Measurements from ENCODE around the gene SLC29A4.
"Not testable (repeated sequence)": the region's sequence is repeated elsewhere in the genome, so short reads cannot be mapped to it uniquely, and the experiment has no call there.

Gene SLC29A4

DNA sequence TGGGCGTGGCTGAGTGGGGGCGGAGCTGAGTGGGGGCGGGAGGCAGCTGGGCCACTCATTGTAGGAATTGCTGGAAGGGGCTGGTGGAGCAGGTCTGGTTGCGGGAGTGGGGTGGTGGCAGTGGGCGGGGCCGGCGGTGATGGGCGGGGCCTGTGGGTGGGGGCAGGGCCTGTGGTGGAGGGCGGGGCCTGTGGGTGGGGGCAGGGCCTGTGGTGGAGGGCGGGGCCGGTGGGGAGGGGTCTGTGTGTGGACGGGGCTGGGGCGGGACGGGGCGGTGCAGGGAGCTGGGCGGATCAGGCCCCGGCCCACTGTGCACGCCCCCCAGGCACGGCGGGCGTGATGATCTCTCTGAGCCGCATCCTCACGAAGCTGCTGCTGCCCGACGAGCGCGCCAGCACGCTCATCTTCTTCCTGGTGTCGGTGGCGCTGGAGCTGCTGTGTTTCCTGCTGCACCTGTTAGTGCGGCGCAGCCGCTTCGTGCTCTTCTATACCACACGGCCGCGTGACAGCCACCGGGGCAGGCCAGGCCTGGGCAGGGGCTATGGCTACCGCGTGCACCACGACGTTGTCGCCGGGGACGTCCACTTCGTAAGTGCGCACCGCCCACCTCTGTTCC, 14.0 kb downstream of the SLC29A4 start:
- peak; percentile 73 for DNase-seq
- Mint-ChIP-seq H3K4me1 (ENCODE audit: low read depth) (peaks cover 13% of the 10 kb centered on the region), H3K9me3 (peaks cover 4% of the 10 kb centered on the region), H3K27me3 (peaks cover 23% of the 10 kb centered on the region), H3K4me3 (peak overlapping the region; percentile 70), H3K27ac (no peak overlapping the region), H3K36me3 (ENCODE audit: low read depth) (no peaks in the 10 kb centered on the region)

DNA sequence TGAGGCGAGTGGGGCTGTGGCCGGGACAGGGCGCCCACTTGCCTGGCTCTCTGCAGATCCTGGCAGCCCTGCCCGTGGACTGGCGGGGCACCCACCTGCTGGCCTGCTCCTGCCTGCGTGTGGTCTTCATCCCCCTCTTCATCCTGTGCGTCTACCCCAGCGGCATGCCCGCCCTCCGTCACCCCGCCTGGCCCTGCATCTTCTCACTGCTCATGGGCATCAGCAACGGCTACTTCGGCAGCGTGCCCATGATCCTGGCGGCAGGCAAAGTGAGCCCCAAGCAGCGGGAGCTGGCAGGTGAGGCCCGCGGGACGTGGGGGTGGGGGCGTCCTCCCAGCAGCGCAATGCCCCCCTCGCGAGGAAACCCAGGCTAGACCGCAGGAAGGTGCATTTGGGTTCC, 17.6 kb downstream of the SLC29A4 start:
- Mint-ChIP-seq H3K36me3 (ENCODE audit: low read depth) (no peaks in the 10 kb centered on the region), H3K9me3 (no peaks in the 10 kb centered on the region), H3K4me1 (ENCODE audit: low read depth) (peaks cover 13% of the 10 kb centered on the region), H3K27me3 (peaks cover 18% of the 10 kb centered on the region), H3K4me3 (no peak overlapping the region), H3K27ac (no peak overlapping the region)
- DNase-seq, result no peak

DNA sequence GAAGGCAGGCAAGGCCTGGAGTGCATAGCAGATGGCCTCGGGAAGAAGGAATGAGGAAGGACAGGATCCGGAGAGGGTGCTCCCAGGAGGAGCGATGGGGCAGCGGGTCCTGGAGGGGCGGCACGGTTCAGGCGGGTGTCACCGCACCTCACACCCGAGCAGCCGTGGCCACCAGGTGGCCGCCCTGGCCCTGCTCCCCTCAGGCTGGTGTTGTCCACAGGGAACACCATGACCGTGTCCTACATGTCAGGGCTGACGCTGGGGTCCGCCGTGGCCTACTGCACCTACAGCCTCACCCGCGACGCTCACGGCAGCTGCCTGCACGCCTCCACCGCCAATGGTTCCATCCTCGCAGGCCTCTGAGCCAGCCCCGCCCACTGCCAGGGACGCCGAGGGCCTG, 19.8 kb downstream of the SLC29A4 start:
- H3K4me3 Mint-ChIP-seq, result no peak overlapping the region
- peaks cover 3% of the 10 kb centered on the region for H3K4me1 Mint-ChIP-seq (ENCODE audit: low read depth)
- no peaks in the 10 kb centered on the region for H3K9me3 Mint-ChIP-seq
- no peak overlapping the region for H3K27ac Mint-ChIP-seq
- H3K36me3 Mint-ChIP-seq (ENCODE audit: low read depth), result peaks cover 7% of the 10 kb centered on the region
- DNase-seq, result no peak
- H3K27me3 Mint-ChIP-seq, result peaks cover 7% of the 10 kb centered on the region

DNA sequence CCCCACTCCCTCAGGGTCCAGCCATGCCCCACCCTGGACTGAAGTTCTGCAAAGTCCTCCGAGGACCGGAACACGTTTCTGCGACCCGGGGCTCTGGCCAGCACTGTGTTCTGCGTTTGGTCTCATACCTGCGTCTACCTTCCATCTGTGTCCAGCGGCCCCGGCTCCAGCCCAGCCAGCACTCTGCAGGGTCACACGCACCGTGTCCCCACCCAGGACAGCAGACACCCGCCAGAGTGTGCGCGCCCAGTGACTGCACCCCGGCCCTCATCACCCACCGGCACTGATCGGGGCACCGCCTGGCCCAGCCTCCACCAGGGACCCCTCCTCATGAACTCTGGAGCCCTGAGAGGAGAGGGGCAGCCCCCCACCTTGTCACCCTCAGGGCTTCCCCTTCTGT, 20.3 kb downstream of the SLC29A4 start:
- Mint-ChIP-seq H3K4me1 (ENCODE audit: low read depth) (peaks cover 1% of the 10 kb centered on the region), H3K9me3 (no peaks in the 10 kb centered on the region), H3K27ac (no peak overlapping the region), H3K27me3 (peaks cover 5% of the 10 kb centered on the region), H3K4me3 (no peak overlapping the region), H3K36me3 (ENCODE audit: low read depth) (peaks cover 11% of the 10 kb centered on the region)
- no peak for DNase-seq

DNA sequence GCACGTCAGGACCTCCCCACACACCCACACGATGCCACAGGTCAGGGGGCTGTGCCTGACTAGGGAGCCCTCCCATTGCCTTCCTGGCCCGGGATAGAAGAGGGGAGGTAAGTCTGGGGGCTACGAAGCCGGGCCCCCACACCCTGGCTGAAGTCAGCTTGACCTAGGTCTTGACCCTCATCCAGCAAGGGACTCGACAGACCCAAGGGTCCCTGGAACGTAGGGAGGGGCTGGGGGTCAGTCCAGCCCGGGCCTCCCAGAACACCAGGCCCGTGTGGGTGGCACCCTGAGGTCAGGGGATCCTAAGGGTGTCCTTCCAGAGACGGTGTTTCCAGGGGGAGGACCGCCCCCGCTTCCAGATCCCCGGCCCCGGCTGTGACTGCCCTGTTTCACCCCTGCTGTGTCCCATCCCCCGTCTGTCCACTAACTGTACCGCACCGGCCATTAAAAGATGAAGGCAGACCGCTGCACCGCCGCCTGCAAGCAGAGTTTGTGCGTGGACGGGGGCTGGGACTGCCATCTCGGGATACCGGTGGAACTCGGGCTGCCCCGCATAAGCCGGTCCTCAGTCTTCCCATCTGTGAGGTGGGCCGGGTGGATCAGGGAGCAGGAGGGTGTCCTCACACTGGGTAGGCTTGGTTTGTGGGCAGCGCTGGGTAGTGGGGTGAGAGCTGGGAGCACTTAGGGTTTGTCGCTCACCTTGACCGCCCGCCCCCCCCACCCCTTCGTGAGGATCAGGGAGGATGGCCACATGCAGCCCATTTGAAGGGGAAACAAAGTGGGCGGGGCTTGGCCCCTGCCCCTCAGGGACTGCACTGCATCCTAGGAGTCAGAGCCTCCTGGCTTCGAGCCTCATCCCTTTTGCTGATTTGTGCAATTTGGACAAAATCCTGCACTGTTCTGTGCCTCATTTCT, 21.1 kb downstream of the SLC29A4 start:
- no peak overlapping the region for H3K4me3 Mint-ChIP-seq
- H3K9me3 Mint-ChIP-seq, result no peaks in the 10 kb centered on the region
- DNase-seq, result no peak
- peaks cover 16% of the 10 kb centered on the region for H3K36me3 Mint-ChIP-seq (ENCODE audit: low read depth)
- H3K27me3 Mint-ChIP-seq, result no peaks in the 10 kb centered on the region
- H3K27ac Mint-ChIP-seq, result no peak overlapping the region
- no peaks in the 10 kb centered on the region for H3K4me1 Mint-ChIP-seq (ENCODE audit: low read depth)

DNA sequence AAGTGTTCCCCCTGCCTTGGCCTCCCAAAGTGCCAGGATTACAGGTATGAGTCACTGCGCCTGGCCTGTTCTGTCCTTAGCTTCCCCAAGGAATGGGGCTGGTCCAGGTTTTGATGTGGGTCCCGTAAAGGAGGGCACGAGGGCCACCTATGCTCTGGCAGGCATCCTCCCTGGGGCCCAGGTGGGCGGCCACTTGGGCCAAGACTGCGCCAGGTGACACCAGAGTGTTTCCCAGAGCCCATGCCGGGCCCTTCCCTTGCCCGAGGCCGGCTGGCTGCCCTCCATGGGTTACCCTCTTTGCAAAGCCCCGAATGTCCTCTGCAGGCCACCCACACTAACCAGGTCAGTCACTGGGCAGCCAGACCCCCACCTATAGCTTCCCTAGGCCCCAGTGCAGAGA, 22.3 kb downstream of the SLC29A4 start:
- H3K4me3 Mint-ChIP-seq; H3K27ac Mint-ChIP-seq; DNase-seq; H3K4me1 Mint-ChIP-seq (ENCODE audit: low read depth); H3K9me3 Mint-ChIP-seq; H3K27me3 Mint-ChIP-seq: not testable (repeated sequence)
- peaks cover 23% of the 10 kb centered on the region for H3K36me3 Mint-ChIP-seq (ENCODE audit: low read depth)

DNA sequence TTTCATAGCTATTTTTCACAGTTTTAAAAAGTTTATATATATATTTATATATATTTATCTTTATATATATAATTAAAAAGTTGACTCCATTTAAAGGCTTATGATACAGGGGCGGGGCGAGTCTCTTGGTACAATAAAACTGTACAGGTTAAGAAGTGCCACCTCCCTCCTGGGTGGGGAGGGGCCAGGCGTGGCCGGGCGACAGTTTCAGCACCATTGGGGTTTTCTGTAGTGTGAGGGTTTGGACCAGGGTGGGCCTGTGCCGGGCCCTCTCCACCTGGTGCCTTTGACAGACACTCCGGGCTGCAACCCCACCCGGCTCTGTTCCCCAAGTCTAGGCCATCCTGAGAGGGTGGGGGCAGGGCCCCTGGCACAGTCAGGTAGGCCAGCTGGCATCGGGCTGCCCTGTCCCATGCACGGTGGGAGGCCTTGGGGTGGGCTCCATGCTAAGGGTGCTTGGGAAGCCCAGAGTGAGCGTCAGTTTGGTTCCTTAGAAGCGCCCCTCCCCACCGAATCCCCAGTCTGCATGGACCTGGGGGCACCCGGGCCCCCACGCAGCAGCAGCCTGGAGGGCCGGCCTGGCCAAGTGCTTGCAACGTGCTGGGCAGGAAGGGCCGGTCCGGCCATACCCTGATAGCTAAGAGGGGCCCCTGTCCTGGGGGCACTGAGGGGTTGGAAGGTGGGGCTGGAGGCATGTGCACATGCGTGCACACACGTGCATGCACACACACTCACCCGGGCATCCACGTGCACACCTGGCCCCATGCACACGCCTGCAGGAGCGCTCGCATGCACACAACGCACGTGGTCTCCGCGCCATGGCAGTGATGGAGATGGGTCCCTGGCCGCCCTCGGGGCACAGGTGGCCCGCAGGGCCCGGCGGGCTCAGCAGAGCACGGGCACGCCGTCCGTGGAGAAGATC, 24.7 kb downstream of the SLC29A4 start:
- H3K27ac Mint-ChIP-seq; H3K4me3 Mint-ChIP-seq; H3K9me3 Mint-ChIP-seq; H3K4me1 Mint-ChIP-seq (ENCODE audit: low read depth); H3K27me3 Mint-ChIP-seq; DNase-seq: not testable (repeated sequence)
- H3K36me3 Mint-ChIP-seq (ENCODE audit: low read depth), result peaks cover 43% of the 10 kb centered on the region

DNA sequence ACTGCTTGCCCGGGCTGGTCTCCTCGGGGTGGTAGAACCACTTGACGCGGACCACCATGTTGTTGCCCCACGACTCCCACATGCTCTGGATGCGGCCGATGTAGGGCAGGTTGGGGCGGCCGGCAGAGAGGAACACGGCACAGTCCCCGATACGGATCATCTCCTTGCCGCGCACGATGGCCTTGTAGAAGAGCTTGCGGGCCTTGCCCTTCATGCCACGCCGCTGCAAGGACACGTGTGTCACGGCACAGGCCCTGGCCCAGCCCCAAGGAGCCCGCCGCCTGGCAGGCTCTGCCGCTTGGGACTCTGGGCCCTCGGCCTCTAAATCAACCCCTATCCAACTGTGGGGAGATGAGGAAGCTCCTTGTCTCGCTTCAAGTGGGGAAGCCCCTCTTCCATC, 26.4 kb downstream of the SLC29A4 start:
- Mint-ChIP-seq H3K4me3 (no peak overlapping the region), H3K9me3 (no peaks in the 10 kb centered on the region), H3K4me1 (ENCODE audit: low read depth) (no peaks in the 10 kb centered on the region), H3K36me3 (ENCODE audit: low read depth) (peaks cover 49% of the 10 kb centered on the region), H3K27me3 (no peaks in the 10 kb centered on the region), H3K27ac (no peak overlapping the region)
- DNase-seq, result no peak

DNA sequence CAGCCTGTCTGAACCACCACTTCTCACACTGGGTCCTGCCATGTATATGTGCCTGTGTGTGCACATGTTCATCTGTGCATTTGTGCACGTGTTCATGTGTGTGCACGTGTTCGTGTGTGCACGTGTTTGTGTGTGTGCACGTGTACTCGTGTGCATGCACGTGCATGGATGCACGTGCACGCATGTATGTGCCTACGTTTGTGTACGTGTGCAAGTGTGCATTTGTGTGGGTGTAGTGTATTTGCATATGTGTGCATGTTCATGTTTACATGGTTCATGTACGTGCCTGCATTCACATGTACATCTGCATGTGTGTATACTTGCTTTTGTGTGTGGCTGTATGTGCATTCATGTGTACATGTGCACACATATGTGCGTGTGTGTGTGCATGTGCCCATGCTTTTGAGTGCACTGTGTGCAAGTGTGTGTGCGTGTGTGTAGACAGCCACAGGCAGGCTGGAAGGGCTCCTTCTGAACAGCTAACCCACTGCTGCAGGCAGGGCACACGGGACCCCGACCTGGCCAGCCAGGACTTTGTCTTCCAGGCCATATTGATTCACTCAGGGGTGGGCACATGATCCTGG, 28.2 kb downstream of the SLC29A4 start:
- Mint-ChIP-seq H3K4me1 (ENCODE audit: low read depth) (no peaks in the 10 kb centered on the region), H3K27ac (no peak overlapping the region), H3K9me3 (no peaks in the 10 kb centered on the region), H3K27me3 (no peaks in the 10 kb centered on the region), H3K4me3 (no peak overlapping the region), H3K36me3 (ENCODE audit: low read depth) (peaks cover 64% of the 10 kb centered on the region)
- no peak for DNase-seq

DNA sequence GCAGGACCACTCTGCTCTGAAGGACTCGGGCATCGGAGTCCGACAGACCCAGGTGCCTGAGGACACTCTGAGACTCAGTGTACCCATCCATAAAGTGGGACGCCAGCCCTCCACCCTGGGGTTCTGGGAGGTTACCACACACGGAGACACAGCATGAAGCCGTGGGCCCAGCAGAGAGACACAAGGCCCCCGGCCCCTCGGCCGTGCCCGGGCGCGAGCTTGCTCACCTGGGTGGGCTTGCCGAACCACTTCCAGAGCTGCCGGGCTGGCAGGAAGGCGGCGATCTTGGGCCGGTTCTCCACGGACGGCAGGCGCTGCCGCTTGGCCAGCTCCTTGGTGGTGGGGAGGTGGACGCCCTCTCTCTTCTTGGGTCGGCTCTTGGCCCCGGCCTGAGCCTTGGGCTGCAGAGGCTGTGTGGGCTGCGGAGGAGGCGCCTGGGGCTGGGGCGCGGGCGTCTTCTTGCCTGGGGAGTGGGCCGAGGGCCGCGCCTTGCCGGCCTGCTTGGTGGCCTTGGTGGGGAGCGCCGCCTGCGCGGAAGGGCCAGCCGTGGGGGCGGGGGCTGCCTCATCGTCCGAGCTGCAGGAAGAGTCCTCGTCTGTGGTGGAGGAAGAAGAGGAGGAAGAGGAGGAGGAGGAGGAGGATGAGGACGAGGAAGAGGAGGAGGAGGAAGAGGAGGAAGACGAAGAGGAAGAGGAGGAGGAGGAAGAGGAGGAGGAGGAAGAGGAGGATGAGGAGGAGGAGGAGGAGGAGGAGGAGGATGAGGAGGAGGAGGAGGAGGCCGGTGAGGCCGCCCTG, 29.7 kb downstream of the SLC29A4 start:
- H3K4me1 Mint-ChIP-seq (ENCODE audit: low read depth); H3K27ac Mint-ChIP-seq; H3K9me3 Mint-ChIP-seq; DNase-seq; H3K4me3 Mint-ChIP-seq; H3K27me3 Mint-ChIP-seq: not testable (repeated sequence)
- peaks cover 69% of the 10 kb centered on the region for H3K36me3 Mint-ChIP-seq (ENCODE audit: low read depth)

DNA sequence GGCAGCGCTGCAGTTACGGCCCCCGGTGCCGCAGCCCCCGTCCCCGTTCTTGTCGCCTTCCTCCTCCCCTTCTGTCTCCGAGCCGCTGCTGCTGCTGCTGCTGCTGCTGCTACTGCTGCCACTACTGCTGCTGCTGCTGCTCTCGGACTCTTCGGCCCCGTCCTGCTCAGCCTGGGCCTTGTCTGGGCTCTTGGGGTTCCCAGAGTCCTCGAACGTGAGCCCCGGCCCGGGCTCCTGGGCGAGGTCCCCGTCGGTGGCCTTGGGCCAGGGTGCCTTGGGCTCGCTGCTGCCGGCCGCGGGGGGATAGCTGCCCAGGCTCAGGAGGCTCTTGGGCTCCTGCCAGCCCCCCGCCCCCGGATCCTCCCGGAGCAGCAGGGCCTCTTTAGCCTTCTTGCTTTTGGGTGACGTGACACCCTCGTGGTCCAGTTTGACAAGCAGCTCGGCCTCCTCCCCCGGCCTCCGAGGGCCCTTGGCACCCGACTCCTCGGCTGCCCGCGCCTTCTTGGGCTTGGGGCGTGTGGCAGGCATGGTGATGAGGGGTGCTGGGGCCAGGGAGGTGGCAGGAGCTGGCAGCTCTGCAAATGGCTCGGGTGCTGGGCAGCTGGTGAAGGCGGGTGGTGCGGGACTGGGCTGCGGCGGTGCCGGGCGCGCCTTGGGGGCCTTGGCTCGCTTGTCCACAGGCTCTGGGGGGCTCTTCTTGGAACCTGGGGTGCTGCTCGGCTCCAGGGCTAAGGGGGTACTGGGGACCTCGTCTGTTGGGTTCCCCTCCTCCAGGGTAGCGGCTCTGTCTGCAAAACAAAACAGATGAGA, 30.5 kb downstream of the SLC29A4 start:
- peaks cover 66% of the 10 kb centered on the region for H3K36me3 Mint-ChIP-seq (ENCODE audit: low read depth)
- not testable (repeated sequence) for H3K4me3 Mint-ChIP-seq; H3K9me3 Mint-ChIP-seq; H3K27me3 Mint-ChIP-seq; DNase-seq; H3K4me1 Mint-ChIP-seq (ENCODE audit: low read depth); H3K27ac Mint-ChIP-seq

DNA sequence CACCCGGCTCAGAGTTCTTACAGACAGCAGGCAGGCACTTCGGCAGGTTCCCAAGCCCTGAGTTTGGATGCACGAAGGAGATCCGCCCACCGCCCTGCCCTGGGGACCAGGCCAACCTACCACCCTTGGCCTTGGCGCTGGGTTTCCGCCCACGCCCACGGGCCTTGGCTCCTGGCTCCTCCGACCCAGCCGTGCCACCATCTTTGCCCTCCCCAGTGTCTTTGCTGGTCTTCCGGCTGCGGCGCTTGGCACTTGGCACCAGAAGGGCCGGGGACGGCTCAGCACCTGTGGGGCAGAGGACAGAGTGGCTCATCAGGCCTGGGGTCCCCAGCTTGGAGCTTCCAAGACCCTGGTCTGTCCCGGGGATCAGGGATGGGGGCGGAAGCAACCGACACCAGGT, 32.1 kb downstream of the SLC29A4 start:
- Mint-ChIP-seq H3K4me1 (ENCODE audit: low read depth) (no peaks in the 10 kb centered on the region), H3K4me3 (no peak overlapping the region), H3K27me3 (no peaks in the 10 kb centered on the region), H3K9me3 (peaks cover 14% of the 10 kb centered on the region), H3K36me3 (ENCODE audit: low read depth) (peaks cover 72% of the 10 kb centered on the region), H3K27ac (no peak overlapping the region)
- DNase-seq, result no peak

DNA sequence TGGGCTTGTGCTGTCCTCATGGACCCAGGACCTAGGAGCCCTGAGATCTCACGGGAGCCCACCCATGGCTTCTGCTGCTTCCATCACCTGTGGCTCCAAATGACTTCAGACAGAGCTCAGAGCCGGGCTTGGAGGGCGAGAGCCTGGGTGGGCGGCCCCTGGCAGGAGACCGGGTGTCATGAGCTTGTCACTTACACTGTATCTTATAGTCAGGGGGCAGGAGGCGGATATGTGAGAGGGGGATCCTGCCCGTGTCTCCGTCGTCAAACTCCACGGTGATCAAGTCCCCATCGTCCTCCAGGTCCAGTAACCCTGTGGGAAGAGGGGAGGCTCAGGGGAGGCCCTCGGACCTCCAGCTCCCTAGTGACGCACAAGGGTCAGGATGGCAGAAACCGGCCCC, 33.0 kb downstream of the SLC29A4 start:
- H3K4me3 Mint-ChIP-seq, result no peak overlapping the region
- no peak for DNase-seq
- H3K27me3 Mint-ChIP-seq, result no peaks in the 10 kb centered on the region
- H3K36me3 Mint-ChIP-seq (ENCODE audit: low read depth), result peaks cover 74% of the 10 kb centered on the region
- H3K9me3 Mint-ChIP-seq, result peaks cover 14% of the 10 kb centered on the region
- H3K4me1 Mint-ChIP-seq (ENCODE audit: low read depth), result no peaks in the 10 kb centered on the region
- no peak overlapping the region for H3K27ac Mint-ChIP-seq
